GM12878 (cell line): ENCODE data around the gene SYNGAP1. TPM values are rescaled to one million over a fixed set of nuclear protein-coding genes. Genes with fewer than 3 reads are reported as not detected.

Experiments
- ATAC-seq: fragments of 200-7000 bp; cut with Tn5 transposase; 3 replicates; pipeline ENCODE4 v1.9.1; 2020; ENCODE audit warnings: mild to moderate bottlenecking, moderate library complexity
- BruUV-seq: library from RNA; stranded (reverse); fragments of 400-500 nt; replicated peaks from 2 replicates; lab custom pipeline; 2021; lab: Mats Ljungman, UMichigan
- CTCF ChIA-PET: fragments of 300-600 bp; sonication (Branson Sonifier 250); formaldehyde crosslinking; extraction: SDS; loops from one replicate; lab custom pipeline; 2021; ENCODE audit warnings: inconsistent platforms; lab: Yijun Ruan, JAX
- POLR2A ChIA-PET: fragments of 350-600 bp; formaldehyde crosslinking; extraction: SDS; loops from one replicate; lab custom pipeline; 2021; ENCODE audit warnings: inconsistent platforms; lab: Charles Lee
- RAD21 ChIA-PET: fragments of 300-600 bp; sonication (Branson Sonifier 250); formaldehyde crosslinking; loops from one replicate; lab custom pipeline; 2023; ENCODE audit warnings: antibody characterized with exemption; ENCODE audit not compliant: unreplicated experiment; lab: Charles Lee
- SMC1A ChIA-PET: fragments of 300-600 bp; sonication (Branson Sonifier 250); formaldehyde crosslinking; loops from one replicate; lab custom pipeline; 2023; ENCODE audit not compliant: unreplicated experiment, uncharacterized antibody; lab: Charles Lee
- DNase-seq: peaks from one replicate; pipeline ENCODE4 v3.0.0-alpha.2; 2011; ENCODE audit warnings: low read depth, low spot score
- FAIRE-seq: peaks from 3 replicates; lab custom pipeline; 2011; peaks lifted over from hg19 to GRCh38; lab: Jason Lieb, UNC
- H2AFZ ChIP-seq: 2 replicates; pipeline ENCODE4 v1.6.0; 2011; ENCODE audit warnings: low read depth, low read length, control low read depth; ENCODE audit not compliant: control insufficient read depth
- H3K27ac ChIP-seq: 2 replicates; pipeline ENCODE4 v1.5.1; 2011; ENCODE audit warnings: control low read depth; ENCODE audit not compliant: control insufficient read depth, insufficient read depth
- H3K27me3 ChIP-seq, 2 experiments: replicated peaks in 1 of 2; 2 replicates each; pipeline versions ENCODE4 v1.6.0 to v1.6.1; 2011; ENCODE audit warnings: low read length in 1 of 2; ENCODE audit not compliant: control insufficient read depth in 2 of 2, insufficient read depth in 2 of 2
- H3K36me3 ChIP-seq, 2 experiments: 2 replicates each; pipeline ENCODE4 v1.5.1; 2011; ENCODE audit warnings: low read length in 1 of 2; ENCODE audit not compliant: control insufficient read depth in 2 of 2, insufficient read depth in 2 of 2
- H3K4me1 ChIP-seq: 2 replicates; pipeline ENCODE4 v1.6.1; 2011; ENCODE audit warnings: mild to moderate bottlenecking, low read length, moderate library complexity, mixed read lengths; ENCODE audit not compliant: control insufficient read depth, insufficient read depth
- H3K4me2 ChIP-seq: 2 replicates; pipeline ENCODE4 v1.6.0; 2011; ENCODE audit warnings: control low read depth; ENCODE audit not compliant: control insufficient read depth, insufficient read depth
- H3K4me3 ChIP-seq: fragments of 200-600 bp; sonication (generic); 2 replicates; pipeline ENCODE4 v1.5.1; 2016
- H3K79me2 ChIP-seq: 2 replicates; pipeline ENCODE4 v1.6.0; 2011; ENCODE audit warnings: low read length; ENCODE audit not compliant: control insufficient read depth, insufficient read depth
- H3K9ac ChIP-seq: 2 replicates; pipeline ENCODE4 v1.8.0; 2011; ENCODE audit warnings: low read length, control low read depth, mixed read lengths; ENCODE audit not compliant: control insufficient read depth, insufficient read depth
- H3K9me3 ChIP-seq: replicated peaks from 3 replicates; pipeline ENCODE4 v1.5.1; 2011; ENCODE audit warnings: mild to moderate bottlenecking, low read length; ENCODE audit not compliant: control insufficient read depth, insufficient read depth
- H4K20me1 ChIP-seq: 2 replicates; pipeline ENCODE4 v1.6.0; 2011; ENCODE audit not compliant: control insufficient read depth, insufficient read depth
- BCL11A ChIP-seq: IDR thresholded peaks from 2 replicates; pipeline ENCODE4 v1.6.1; 2011; ENCODE audit warnings: low read depth, low read length
- EED ChIP-seq: sonication (generic); IDR thresholded peaks from 2 replicates; pipeline ENCODE4 v1.6.1; 2016; ENCODE audit warnings: antibody characterized with exemption, low read depth
- EP300 ChIP-seq, 2 experiments: fragments of 150-350 bp in 1 of 2; IDR thresholded peaks; 2 replicates each; pipeline ENCODE4 v1.6.1; 2011 to 2012; ENCODE audit warnings: low read depth in 2 of 2, low read length in 2 of 2, borderline replicate concordance in 1 of 2, improper control_type of control experiment in 1 of 2, inconsistent platforms in 1 of 2; ENCODE audit not compliant: control insufficient read depth in 1 of 2
- IKZF2 ChIP-seq, 2 experiments: fragments of 450-650 bp; IDR thresholded peaks; 2 replicates each; pipeline ENCODE4 v1.6.1; 2017; ENCODE audit warnings: mild to moderate bottlenecking in 2 of 2, moderate library complexity in 2 of 2
- PML ChIP-seq: IDR thresholded peaks from 2 replicates; pipeline ENCODE4 v1.6.1; 2012; ENCODE audit warnings: low read length, inconsistent platforms
- SREBF2 ChIP-seq: IDR thresholded peaks from 2 replicates; pipeline ENCODE4 v1.6.1; 2012; ENCODE audit warnings: mild to moderate bottlenecking, low read length
- TAF1 ChIP-seq: IDR thresholded peaks from 2 replicates; pipeline ENCODE4 v1.6.1; 2011; ENCODE audit warnings: mild to moderate bottlenecking, low read depth, low read length, borderline replicate concordance
- TCF7 ChIP-seq: IDR thresholded peaks from 2 replicates; pipeline ENCODE4 v1.6.1; 2014; ENCODE audit warnings: antibody characterized with exemption, borderline replicate concordance
- ZBED1 ChIP-seq: IDR thresholded peaks from 2 replicates; pipeline ENCODE4 v1.6.1; 2016; ENCODE audit warnings: borderline replicate concordance
- ZSCAN29 ChIP-seq: fragments of 450-650 bp; IDR thresholded peaks from 2 replicates; pipeline ENCODE4 v1.6.1; 2017; ENCODE audit warnings: mild to moderate bottlenecking, moderate library complexity
- WGBS: methylation state at CpG from one replicate; pipeline ENCODE4 v1.1.6; 2016; ENCODE audit warnings: low lambda C conversion rate; ENCODE audit not compliant: insufficient replicate concordance, insufficient coverage; ENCODE audit errors: missing lambda C conversion rate; 5-methylcytosine and 5-hydroxymethylcytosine counted together
- in situ Hi-C: fragments of 300-500 bp; cut with MboI; formaldehyde crosslinking; loops from 9 replicates; pipeline ENCODE4 v1.14.3; 2018; ENCODE audit warnings: mixed read lengths
- intact Hi-C: fragments of 100-400 bp; cut with micrococcal nuclease; formaldehyde crosslinking; loops from one replicate; pipeline ENCODE4 v1.14.2; 2022; ENCODE audit not compliant: unreplicated experiment
- polyA plus RNA-seq, 11 experiments: library from polyadenylated mRNA; depleted of rRNA in 4 of 11; unstranded in 6 of 11; stranded (reverse) in 5 of 11; fragments of >200 nt; fragmentation: Nextera tagmentation in 4 of 11; fragmentation: Illumina TruSeq in 1 of 11; extraction: Ambion mirVana in 4 of 11; extraction: Trizol in 1 of 11; gene quantifications; 1 replicate in 1 of 11; 2 replicates in 10 of 11; pipeline versions ENCODE4 v1.2.1 to v1.2.3, GENCODE V29; 2011 to 2016; ENCODE audit warnings: inconsistent platforms in 2 of 11, missing spikeins in 2 of 11, low read depth in 1 of 11
- total RNA-seq, 4 experiments: library from RNA; depleted of rRNA in 3 of 4; stranded (reverse); fragments of >200 nt in 3 of 4; fragmentation: Illumina TruSeq in 1 of 4; extraction: Trizol in 1 of 4; gene quantifications; 2 replicates each; pipeline versions ENCODE4 v1.2.1 to v1.2.3, GENCODE V29; 2013 to 2021
- TF ChIP-seq, protein P1 (sequence below): fragments of 450-650 bp; IDR thresholded peaks from 2 replicates; pipeline ENCODE4 v1.6.1; 2017; ENCODE audit warnings: antibody characterized with exemption, mild to moderate bottlenecking, moderate library complexity
- TF ChIP-seq, protein P2 (sequence below): IDR thresholded peaks from 2 replicates; pipeline ENCODE4 v1.6.1; 2012; ENCODE audit warnings: mild to moderate bottlenecking, low read depth, low read length
- TF ChIP-seq, protein P3 (sequence below): fragments of 450-650 bp; IDR thresholded peaks from 2 replicates; pipeline ENCODE4 v1.6.1; 2017; ENCODE audit warnings: mild to moderate bottlenecking, moderate library complexity

Gene SYNGAP1
- total and polyA plus RNA-seq, 10 of the 15 experiments (the other 5 are each of a cell fraction or from before 2014, with no cell fraction given) = 0.05 to 9.2 (median 1.2) TPM

DNA sequence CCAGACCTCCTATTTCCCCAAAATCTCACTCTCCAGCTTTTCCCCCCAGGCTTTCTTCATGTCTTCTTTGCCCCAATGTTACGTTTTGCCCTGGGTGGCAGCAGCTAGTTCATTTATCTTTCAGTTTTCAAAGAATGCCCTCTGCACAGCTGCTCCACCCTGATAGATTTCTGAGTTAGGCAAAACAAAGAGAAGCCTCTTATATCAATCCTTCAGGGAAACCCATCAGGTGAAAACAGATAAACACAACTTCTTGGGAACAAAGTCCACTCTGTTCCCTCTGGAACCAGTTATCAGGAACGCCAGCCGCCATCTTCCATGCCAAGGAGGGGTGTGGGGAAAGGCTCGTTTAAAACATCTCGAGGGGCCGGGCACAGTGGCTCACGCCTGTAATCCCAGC lies 68.5 kb downstream of the SYNGAP1 start:
- 67% methylated on average over 7 of the region's 7 CpGs for WGBS
- in situ Hi-C loops (no loop called here), intact Hi-C loops (no loop called here)
- Histone ChIP-seq H3K79me2 (no peaks in the 10 kb centered on the region), H3K36me3 (no peaks in the 10 kb centered on the region), H4K20me1 (no peaks in the 10 kb centered on the region), H3K4me2 (no peak overlapping the region; the same call in 1 of the 2 replicates), H3K4me3 (no peak overlapping the region), H3K27me3 (no peaks in the 10 kb centered on the region; a peak in 1 of 4 replicates), H2AFZ (no peak overlapping the region; the same call in 1 of the 2 replicates), H3K9me3 (no peaks in the 10 kb centered on the region), H3K9ac (no peak overlapping the region), H3K27ac (no peak overlapping the region), H3K4me1 (no peaks in the 10 kb centered on the region)
- ATAC-seq (no peak), DNase-seq (no peak), FAIRE-seq (no peak)
- BruUV-seq = no TSS peak
- POLR2A ChIA-PET = no interaction called here
- RAD21 ChIA-PET = no interaction called here
- SMC1A ChIA-PET = no interaction called here
- CTCF ChIA-PET = no interaction called here
- TF ChIP-seq, protein P1, sequence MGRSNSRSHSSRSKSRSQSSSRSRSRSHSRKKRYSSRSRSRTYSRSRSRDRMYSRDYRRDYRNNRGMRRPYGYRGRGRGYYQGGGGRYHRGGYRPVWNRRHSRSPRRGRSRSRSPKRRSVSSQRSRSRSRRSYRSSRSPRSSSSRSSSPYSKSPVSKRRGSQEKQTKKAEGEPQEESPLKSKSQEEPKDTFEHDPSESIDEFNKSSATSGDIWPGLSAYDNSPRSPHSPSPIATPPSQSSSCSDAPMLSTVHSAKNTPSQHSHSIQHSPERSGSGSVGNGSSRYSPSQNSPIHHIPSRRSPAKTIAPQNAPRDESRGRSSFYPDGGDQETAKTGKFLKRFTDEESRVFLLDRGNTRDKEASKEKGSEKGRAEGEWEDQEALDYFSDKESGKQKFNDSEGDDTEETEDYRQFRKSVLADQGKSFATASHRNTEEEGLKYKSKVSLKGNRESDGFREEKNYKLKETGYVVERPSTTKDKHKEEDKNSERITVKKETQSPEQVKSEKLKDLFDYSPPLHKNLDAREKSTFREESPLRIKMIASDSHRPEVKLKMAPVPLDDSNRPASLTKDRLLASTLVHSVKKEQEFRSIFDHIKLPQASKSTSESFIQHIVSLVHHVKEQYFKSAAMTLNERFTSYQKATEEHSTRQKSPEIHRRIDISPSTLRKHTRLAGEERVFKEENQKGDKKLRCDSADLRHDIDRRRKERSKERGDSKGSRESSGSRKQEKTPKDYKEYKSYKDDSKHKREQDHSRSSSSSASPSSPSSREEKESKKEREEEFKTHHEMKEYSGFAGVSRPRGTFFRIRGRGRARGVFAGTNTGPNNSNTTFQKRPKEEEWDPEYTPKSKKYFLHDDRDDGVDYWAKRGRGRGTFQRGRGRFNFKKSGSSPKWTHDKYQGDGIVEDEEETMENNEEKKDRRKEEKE = no peak
- TF ChIP-seq ZSCAN29 (no peak), SREBF2 (no peak), TAF1 (no peak), IKZF2 (IDR thresholded peaks at IDR 0.05) (no peak), ZBED1 (no peak), BCL11A (no peak), EED (no peak), PML (no peak), TCF7 (no peak), EP300 (IDR thresholded peaks at IDR 0.05; ENCODE audit: borderline replicate concordance in 1 of 2, control insufficient read depth in 1 of 2, low read depth in 2 of 2, low read length in 2 of 2) (no peak)
- TF ChIP-seq, protein P2, sequence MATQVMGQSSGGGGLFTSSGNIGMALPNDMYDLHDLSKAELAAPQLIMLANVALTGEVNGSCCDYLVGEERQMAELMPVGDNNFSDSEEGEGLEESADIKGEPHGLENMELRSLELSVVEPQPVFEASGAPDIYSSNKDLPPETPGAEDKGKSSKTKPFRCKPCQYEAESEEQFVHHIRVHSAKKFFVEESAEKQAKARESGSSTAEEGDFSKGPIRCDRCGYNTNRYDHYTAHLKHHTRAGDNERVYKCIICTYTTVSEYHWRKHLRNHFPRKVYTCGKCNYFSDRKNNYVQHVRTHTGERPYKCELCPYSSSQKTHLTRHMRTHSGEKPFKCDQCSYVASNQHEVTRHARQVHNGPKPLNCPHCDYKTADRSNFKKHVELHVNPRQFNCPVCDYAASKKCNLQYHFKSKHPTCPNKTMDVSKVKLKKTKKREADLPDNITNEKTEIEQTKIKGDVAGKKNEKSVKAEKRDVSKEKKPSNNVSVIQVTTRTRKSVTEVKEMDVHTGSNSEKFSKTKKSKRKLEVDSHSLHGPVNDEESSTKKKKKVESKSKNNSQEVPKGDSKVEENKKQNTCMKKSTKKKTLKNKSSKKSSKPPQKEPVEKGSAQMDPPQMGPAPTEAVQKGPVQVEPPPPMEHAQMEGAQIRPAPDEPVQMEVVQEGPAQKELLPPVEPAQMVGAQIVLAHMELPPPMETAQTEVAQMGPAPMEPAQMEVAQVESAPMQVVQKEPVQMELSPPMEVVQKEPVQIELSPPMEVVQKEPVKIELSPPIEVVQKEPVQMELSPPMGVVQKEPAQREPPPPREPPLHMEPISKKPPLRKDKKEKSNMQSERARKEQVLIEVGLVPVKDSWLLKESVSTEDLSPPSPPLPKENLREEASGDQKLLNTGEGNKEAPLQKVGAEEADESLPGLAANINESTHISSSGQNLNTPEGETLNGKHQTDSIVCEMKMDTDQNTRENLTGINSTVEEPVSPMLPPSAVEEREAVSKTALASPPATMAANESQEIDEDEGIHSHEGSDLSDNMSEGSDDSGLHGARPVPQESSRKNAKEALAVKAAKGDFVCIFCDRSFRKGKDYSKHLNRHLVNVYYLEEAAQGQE = no peak
- TF ChIP-seq, protein P3, sequence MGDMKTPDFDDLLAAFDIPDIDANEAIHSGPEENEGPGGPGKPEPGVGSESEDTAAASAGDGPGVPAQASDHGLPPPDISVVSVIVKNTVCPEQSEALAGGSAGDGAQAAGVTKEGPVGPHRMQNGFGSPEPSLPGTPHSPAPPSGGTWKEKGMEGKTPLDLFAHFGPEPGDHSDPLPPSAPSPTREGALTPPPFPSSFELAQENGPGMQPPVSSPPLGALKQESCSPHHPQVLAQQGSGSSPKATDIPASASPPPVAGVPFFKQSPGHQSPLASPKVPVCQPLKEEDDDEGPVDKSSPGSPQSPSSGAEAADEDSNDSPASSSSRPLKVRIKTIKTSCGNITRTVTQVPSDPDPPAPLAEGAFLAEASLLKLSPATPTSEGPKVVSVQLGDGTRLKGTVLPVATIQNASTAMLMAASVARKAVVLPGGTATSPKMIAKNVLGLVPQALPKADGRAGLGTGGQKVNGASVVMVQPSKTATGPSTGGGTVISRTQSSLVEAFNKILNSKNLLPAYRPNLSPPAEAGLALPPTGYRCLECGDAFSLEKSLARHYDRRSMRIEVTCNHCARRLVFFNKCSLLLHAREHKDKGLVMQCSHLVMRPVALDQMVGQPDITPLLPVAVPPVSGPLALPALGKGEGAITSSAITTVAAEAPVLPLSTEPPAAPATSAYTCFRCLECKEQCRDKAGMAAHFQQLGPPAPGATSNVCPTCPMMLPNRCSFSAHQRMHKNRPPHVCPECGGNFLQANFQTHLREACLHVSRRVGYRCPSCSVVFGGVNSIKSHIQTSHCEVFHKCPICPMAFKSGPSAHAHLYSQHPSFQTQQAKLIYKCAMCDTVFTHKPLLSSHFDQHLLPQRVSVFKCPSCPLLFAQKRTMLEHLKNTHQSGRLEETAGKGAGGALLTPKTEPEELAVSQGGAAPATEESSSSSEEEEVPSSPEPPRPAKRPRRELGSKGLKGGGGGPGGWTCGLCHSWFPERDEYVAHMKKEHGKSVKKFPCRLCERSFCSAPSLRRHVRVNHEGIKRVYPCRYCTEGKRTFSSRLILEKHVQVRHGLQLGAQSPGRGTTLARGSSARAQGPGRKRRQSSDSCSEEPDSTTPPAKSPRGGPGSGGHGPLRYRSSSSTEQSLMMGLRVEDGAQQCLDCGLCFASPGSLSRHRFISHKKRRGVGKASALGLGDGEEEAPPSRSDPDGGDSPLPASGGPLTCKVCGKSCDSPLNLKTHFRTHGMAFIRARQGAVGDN = no peak
